Non-pigmented ciliary epithelial cell (primary cell): ENCODE results near the gene POC5.
"Not testable (repeated sequence)": the region's sequence is repeated elsewhere in the genome, so short reads cannot be mapped to it uniquely, and the experiment has no call there.

Experiments
- DNase-seq: peaks from one replicate; pipeline ENCODE4 v3.0.0-alpha.2; 2010; ENCODE audit warnings: low read depth

The POC5 gene

DNA sequence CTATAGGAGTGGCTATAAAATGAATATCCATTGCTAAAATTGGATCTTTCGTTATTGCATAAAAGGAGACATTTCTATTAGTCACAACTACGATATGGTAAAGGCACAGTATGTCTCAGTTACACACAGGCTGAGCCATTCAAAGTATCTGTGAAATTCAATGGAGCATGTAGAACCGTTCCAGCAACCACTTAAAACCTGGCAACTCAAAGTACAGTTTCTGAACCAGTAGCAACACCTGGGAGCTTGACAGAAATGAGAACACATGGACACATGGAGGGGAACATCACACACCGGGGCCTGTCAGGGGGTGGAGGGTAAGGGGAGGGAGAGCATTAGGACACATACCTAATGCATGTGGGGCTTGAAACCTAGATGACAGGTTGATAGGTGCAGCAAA lies 15.4 kb downstream of the POC5 start:
- no peak for DNase-seq

DNA sequence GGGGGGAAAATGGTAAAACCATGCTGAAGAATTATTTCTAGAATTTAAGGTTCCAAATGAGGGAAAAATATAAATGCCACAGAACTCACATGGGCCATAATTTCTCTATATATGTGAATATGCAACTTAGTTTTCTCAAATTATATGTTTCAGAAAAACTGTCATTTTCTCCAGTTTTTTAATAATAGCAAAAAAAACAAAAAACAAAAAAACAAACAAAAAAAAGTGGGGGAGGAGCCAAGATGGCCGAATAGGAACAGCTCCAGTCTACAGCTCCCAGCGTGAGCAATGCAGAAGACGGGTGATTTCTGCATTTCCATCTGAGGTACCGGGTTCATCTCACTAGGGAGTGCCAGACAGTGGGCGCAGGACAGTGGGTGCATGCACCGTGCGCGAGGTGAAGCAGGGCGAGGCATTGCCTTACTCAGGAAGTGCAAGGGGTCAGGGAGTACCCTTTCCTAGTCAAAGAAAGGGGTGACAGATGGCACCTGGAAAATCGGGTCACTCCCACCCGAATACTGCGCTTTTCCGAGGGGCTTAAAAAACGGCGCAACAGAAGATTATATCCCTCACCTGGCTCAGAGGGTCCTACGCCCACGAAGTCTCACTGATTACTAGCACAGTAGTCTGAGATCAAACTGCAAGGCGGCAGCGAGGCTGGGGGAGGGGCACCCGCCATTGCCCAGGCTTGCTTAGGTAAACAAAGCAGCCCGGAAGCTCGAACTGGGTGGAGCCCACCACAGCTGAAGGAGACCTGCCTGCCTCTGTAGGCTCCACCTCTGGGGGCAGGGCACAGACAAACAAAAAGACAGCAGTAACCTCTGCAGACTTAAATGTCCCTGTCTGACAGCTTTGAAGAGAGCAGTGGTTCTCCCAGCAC lies 21.5 kb downstream of the POC5 start:
- DNase-seq, result not testable (repeated sequence)

DNA sequence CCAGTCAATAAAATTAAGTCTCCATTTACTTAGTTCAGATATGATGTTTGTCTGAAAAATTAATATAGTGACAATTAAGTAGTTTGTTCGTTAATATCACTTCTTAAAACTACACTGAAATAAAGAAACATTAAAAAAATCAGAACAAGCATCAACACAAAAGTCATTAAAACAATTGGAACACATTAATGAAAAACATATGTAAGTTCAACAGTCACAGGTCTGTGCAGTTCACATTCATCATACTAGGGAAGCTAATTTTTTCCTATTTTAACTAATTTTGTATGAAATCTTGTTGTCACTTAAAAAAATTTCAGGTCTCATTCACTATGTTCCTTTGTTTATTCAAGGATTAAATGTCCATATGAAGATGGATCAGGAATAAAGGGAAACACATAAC lies 22.5 kb downstream of the POC5 start:
- no peak for DNase-seq

DNA sequence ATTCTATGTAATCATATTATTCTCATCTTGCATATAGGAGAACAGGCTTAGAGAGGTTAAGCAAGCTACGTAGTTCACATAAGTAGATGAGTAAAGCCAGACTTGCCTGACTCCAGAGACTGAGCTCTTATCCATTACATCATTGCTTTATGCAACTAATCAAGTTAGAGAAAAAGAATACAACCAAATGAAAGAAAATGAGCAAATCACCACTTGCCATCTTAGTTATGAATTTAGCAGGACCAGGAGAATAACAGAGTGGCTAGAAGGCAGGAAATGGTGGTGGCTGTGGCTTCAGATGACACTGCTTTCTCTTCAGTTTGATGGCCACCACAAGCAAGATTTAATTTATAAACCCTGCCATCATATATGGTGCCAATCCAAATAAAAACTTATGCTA lies 26.6 kb downstream of the POC5 start:
- DNase-seq, result no peak

DNA sequence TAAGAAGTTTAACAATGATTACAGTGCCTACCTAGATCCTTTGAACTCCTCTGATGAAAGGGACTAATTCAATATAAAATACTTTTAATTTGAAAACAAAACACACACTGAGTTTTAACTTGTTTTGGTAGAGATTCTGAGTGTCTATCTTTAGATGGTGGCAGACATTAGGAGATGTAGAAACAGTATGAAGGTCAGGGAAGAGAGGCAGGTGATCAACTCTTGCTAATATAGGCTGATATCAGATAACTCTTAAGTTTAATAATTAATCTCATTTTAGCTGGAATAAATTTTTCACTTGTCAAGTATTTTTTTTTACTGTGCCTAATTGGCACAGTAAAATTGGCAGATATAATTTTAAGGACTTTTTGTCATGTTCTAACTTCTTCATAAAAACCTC lies 30.8 kb downstream of the POC5 start:
- DNase-seq, result no peak

DNA sequence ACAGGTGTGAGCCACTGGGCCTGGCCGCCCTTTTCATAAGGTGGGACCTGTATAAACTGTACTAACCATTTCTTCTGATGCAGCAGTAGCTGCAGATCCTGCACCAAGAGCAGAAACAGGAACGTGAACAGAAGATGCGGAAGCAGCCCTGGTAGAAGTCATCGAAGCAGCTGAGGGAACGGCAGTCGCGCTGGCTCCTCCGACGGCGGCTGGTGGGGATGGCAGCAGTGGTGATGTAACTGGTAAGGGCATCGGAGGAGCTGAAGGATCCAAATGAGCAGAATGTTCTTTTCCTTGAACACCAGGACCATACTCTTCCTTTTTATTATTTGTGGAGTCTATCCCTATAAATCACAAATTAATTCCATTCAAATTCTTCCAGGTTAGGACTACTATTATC lies 32.1 kb downstream of the POC5 start:
- DNase-seq, result no peak

DNA sequence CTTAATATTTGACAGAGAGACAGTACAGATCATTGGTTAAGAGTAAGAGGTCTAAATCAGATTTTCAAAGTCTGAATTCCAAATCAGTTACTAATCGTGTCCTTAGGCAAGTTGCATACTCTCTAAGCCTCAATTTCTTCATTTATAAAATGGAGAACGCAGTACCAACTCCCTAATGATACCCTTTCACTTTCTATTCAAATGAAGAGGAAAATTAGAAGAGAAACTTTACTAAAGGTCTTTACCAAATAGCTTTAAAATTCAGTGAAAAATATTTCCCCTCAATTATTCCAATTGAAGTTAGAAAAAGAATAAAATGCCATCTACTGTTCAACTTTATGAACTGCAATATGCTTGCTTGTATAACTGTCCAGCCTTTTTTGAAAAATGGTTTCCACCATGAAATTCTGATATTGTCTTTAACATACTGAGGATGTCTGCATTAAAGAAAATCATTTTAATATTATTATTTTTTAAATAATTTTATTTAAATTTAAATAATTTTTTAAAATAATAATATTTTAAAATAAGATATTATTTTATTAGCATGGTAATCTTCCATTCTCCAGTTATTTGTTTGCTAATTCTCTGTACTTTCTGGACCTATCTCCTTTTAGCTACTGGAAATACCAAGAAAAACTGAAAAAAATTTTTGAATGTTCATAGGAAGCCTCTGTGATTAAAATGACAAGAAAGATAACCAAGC lies 36.0 kb downstream of the POC5 start:
- no peak for DNase-seq

DNA sequence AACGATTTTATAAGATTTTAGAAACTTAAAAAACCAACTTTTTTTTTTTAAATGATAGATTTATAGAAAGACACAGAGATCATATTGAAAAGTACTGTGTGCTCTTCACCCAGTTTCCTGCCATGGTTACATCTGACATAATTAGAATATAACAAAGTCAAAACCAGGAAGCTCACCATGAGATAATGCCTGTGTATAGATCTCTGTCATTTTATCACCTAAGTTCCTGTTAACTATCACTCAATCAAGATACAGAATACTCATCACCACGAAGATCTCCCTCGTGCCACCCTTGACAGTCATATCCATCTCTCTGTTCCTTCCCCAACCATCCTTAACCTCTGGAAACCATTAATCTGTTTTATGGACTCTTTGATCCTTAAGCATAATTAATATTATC lies 39.1 kb downstream of the POC5 start:
- DNase-seq, result no peak

DNA sequence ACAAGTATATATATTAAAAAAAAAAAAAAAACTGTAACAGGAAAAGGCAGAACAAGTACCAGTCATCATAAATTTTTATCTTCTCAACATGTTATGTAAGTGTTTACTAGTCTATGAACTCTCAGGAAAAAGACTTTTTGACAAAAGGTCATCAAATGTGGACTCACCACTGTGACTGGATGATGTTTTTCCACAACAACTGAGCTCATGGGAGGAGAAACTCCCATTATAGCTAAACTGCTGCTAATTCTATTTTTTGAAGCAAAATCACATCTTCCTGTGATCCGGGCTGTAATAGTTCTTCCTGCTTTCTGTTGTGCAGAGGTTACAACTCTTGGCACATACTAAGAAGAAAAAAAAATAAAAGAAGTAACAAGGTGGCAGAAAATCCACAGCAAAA lies 39.6 kb downstream of the POC5 start:
- no peak for DNase-seq

DNA sequence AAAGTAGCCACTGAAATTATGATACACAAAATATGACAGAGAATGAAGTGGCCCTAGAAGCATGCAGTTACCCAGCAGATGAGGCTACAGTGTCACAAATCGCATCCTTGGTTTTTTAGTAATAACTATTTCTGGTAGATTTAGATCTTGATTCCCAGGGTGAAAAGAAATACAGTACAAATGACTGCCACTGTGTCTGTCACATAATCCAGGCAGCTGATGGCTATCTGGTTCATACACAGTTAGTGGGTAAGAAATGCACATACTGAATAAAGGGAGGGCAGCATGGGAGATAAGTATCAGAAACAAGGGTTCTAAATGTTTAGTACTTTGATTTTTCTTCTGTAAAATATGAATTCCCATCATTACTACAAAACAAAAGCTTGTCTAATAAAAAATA lies 41.5 kb downstream of the POC5 start:
- DNase-seq, result no peak

DNA sequence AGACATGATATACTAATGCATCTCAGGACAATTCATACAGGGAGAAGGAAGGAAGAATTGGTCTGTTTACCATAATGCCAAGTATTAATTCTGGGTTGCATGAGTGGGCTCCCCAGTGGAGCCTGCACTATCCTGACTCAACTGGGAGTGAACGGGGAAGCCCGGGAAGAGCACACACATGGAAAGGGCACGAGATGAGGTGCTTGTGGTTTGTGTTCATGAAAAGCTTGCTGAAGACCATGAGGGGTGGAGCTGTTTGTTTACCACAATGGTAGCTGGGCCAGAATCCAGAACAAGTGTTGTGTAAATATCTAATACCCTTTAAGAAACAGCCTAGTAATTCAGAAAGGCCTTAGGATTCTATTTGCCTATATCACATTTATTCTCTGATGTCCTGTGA lies 44.6 kb downstream of the POC5 start:
- DNase-seq, result no peak

DNA sequence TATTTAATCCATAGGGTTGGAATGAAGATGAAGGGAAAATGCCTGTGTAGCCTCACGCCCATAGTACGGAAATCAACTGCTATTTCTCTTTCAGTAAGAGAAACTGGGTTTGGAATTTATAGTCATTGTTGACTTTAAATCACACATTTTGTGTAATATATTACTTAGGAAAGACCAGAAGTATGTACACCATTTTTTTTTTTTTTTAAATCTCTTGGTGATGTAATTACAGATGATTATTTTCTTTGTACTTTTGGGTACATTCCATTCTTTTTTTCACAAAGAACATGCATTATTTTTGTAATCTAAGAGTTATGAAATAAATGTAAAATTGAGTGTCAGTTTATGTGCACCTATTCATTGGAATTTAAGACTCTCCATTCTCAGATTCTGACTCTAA lies 45.7 kb downstream of the POC5 start:
- no peak for DNase-seq

DNA sequence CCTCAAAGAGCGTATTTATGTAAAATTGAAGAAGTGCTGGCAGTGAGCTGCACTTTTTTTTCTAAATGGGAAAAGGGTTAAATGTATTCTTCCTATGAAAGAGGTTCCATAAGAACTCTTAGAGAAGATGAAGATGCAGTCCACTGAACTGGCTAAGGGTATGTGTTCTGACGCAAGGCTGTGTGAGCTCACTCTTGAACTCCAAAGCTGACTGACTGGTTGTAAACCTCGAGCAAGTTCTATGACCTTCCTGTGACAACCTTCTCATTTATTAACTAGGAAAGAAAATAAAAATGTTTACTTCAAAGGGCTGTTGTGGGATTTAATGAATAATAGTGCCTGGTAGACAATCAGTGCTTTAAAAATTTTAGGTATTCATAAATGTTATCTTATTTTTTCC lies 46.7 kb downstream of the POC5 start:
- no peak for DNase-seq

DNA sequence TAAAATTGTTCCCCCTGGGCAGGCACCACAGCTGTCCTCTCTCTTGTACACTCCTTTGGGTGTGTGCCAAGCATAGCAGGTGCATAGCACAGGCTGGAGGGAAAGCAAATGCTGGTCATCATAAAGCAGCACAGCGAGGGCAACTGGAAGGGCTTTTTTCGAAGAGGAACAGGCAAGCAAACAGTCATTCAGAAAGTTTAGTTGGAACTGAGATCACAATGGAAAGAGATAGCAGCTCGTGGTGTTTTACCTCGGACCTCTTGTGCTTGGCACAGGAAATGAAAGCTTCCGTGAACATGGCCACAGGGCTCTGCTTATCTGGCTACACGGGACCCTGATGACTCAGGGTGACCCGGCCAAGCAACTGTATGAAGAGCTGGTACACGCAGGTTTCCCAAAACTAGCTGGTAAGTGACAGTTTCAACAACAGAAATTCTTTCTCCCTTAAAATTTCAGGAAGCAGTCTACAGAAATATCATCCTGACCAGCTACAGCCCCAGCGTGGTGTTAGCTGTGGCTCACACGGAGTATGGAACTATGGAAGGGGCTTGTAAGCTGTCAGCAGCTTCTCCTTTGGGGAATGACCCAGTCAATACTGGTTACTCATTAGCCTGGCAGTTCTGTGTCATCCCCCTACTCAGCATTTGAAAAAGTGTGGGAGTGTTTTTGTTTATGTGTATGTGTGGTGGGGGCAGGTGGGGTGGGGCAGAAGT lies 48.1 kb downstream of the POC5 start:
- no peak for DNase-seq

DNA sequence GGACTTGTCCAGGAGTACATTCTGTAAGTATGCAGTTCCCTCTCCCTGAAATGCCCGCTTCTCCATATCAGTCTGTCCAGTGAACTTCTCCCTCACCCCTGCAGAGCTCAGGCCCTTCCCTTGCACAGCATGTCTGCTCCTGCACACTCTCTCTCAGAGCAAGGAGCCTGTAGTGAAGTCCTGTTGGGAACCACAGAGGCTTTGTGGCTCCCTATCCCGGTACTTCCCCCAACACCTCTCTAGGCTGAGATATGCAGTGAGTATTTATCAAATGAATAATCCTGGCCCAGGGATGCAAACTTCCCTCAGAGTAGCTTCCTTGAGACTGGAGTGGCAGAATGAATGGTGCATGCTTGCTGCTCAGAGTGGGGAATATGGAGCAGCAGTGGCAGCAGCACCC lies 48.8 kb downstream of the POC5 start:
- DNase-seq, result no peak

DNA sequence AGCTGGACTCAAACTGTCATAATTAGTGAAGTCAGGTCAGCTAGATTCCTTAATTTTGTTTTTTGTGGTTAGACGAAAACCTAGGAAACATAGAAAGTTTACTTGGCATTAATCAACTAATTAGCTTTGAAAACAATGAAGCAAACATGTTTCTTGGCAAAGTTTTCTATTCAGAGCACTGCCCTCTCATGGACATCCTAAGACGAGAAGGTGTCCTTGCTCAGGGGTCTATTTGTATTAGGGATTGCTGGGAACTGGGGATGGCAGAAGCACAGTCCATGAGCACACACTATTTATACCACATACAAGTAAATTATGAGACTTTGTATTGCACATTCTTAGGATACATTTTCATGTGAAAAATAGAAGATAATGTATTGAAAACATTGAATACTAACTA lies 49.7 kb downstream of the POC5 start:
- no peak for DNase-seq

DNA sequence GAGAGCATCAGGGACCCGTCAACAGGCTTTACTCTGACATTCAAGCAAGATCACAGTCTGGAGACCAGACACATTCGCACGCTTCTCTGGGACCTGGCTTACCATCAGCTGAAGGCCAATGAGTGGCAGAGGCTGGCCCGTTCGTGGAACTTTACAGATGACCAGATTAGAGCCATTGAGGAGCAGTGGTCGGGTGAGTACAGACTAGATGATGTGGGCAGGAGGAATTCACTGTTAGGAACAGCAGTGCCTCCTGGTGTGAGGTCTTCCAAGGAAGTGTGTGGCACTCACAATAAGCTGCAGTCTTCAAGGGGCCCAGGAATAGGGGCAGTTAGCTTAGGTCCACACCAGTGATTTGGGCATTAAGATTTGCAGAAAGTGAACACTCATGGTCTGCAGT lies 50.4 kb downstream of the POC5 start:
- no peak for DNase-seq

DNA sequence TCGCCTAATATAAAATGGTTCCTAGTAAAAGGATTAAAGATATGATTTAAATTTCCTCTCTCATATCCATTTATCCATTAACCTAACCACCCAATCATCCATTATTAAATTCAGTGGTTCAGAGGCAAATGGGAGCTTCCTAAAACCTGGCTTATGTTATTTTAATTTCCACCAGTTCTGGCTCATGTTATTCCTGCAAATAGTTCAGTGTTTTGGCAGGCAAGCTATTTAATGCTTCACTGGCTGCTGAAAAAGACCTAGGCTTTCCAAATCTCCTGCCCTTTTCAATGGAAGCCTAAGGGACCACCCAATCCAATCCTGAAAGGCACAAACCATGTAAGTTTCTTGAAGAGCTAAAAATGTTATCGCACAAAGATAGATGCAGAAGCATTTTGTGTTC lies 52.3 kb downstream of the POC5 start:
- DNase-seq, result no peak

DNA sequence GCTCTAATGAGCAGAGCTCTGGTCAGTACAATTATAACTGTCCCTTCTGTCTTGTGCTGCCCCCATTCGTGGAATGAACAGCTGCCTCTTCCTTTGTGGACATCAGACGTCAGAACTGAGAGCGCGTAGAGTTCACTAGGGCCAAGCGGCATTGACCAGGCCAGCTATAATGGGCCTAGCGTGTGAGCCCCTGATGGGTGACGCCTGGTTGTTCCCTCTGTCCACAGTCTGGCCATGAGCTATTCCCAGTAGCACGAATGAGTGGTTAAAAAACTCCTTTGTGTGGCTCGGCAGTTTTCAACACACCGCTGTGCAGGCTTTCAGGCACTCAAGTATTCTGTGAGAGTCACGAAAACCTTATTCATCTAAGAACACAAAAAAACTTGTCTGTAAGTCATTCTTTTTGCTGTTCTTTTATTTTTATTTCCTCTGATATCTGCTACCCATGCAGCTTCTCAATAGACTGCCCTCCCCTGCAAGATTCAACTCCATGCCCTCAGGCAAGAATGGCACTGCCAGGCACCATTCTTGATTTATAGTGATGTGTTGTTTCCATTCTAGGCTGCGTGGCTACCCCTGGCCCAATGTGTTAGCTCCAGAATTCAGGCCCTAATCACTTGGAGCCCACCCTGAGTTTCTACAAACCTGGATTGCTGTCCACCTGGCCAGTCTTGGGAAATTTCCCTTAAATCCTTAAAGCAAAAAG lies 53.5 kb downstream of the POC5 start:
- DNase-seq, result no peak

DNA sequence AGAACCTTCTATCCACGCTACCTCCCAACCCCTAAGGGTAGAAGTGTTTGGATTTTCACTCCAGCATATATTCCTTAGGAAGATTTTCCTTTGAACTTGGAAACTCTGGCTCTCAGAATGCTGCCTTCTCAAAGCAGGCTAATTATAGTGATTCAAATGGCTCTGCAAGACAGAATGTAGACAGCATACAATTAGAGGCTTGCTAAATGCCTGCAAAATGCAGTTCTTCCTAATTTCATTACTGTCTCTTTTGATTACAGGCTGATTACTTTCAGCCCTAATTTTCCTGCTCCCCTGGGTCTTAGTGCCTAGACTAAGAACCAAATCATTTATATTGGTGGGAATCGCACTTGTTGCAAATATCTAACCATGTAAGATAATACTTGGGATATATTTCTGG lies 55.2 kb downstream of the POC5 start:
- DNase-seq, result no peak

DNA sequence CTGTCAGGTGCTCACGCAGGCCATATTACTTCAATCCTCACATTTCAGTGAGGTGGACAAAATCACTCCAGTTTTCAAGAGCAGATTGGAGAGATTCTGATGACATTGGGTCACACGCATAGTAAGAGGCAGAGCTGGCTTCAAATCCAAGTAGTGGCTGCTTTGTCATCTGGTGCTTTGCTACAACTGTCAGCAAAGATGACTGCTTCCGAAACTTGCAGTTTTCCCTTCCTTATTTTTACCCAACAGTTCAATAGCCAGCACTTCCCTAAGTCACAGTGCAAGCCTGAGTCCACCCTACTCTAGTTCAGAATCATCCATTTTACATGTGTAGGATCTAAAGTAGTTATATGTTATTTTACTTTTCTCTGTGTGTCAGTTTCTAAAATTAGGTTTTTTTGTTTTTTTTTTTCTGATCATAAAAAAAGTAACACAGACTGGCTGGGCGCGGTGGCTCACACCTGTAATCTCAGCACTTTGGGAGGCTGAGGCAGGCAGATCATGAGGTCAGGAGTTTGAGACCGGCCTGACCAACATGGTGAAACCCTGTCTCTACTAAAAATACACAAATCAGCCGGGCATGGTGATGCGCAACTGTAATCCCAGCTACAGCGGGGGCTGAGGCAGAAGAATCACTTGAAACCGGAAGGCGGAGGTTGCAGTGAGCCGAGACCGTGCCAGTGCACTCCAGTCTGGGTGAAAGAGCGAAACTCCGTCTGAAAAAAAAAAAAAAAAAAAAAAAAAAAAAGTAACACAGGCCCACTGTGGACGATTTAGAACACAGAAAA lies 56.4 kb downstream of the POC5 start:
- DNase-seq, result no peak
